Parathyroid adenoma (tissue), 2 donors: ENCODE measurements around the gene P2RY1.

Experiments
- H2AFZ ChIP-seq: fragments of 300-600 bp; sonication (generic); one replicate; pipeline ENCODE4 v1.7.0; 2017; ENCODE audit warnings: antibody characterized with exemption, mild to moderate bottlenecking
- H3K27ac ChIP-seq: fragments of 300-600 bp; sonication (generic); one replicate; pipeline ENCODE4 v1.7.0; 2017
- H3K27me3 ChIP-seq: fragments of 300-600 bp; sonication (generic); one replicate; pipeline ENCODE4 v1.7.0; 2017; ENCODE audit warnings: low read length; ENCODE audit not compliant: control insufficient read depth, insufficient read depth
- H3K36me3 ChIP-seq: fragments of 300-600 bp; sonication (generic); one replicate; pipeline ENCODE4 v1.7.0; 2017; ENCODE audit warnings: low read length; ENCODE audit not compliant: control insufficient read depth, insufficient read depth
- H3K4me1 ChIP-seq: fragments of 300-600 bp; sonication (generic); one replicate; pipeline ENCODE4 v1.7.0; 2017; ENCODE audit warnings: control low read depth
- H3K4me2 ChIP-seq: fragments of 300-600 bp; sonication (generic); one replicate; pipeline ENCODE4 v1.7.0; 2017; ENCODE audit warnings: low read length
- H3K4me3 ChIP-seq: fragments of 300-600 bp; sonication (generic); one replicate; pipeline ENCODE4 v1.7.0; 2017; ENCODE audit warnings: low read depth, low read length
- H3K79me2 ChIP-seq: fragments of 300-600 bp; sonication (generic); one replicate; pipeline ENCODE4 v1.7.0; 2017; ENCODE audit warnings: control low read depth
- H3K9ac ChIP-seq: fragments of 300-600 bp; sonication (generic); one replicate; pipeline ENCODE4 v1.7.0; 2017; ENCODE audit warnings: mild to moderate bottlenecking
- H3K9me3 ChIP-seq: fragments of 300-600 bp; sonication (generic); one replicate; pipeline ENCODE4 v1.7.0; 2017; ENCODE audit warnings: low read length; ENCODE audit not compliant: control insufficient read depth
- CTCF ChIP-seq: fragments of 300-600 bp; sonication (generic); IDR thresholded peaks from one replicate; pipeline ENCODE4 v1.7.0; 2017; ENCODE audit warnings: antibody characterized with exemption, mild to moderate bottlenecking
- donor health status: primary hyperparathyroidism.

Gene P2RY1

GRCh38 chr3:152885076-152885475, 50.1 kb downstream of the P2RY1 start:
- H3K79me2 ChIP-seq, result no peaks in the 10 kb centered on the region
- no peaks in the 10 kb centered on the region for H3K36me3 ChIP-seq
- H3K4me2 ChIP-seq, result no peak overlapping the region
- H3K9me3 ChIP-seq, result no peaks in the 10 kb centered on the region
- no peaks in the 10 kb centered on the region for H3K4me1 ChIP-seq
- H3K27ac ChIP-seq, result no peak overlapping the region
- H3K4me3 ChIP-seq, result no peak overlapping the region
- no peak overlapping the region for H3K9ac ChIP-seq
- H2AFZ ChIP-seq, result no peak overlapping the region
- H3K27me3 ChIP-seq, result no peaks in the 10 kb centered on the region
- no peak for TF ChIP-seq CTCF
